BE2C (cell line): ENCODE data around the gene ITGAV.

Experiments used
- DNase-seq: peaks from one replicate; pipeline ENCODE4 v3.0.0-alpha.2; 2020
- H3K27me3 ChIP-seq: fragments of 250-450 bp; sonication (Bioruptor Pico); 2 replicates; pipeline ENCODE4 v1.5.1; 2020; ENCODE audit warnings: mild to moderate bottlenecking
- H3K36me3 ChIP-seq: fragments of 250-450 bp; sonication (Bioruptor Pico); 2 replicates; pipeline ENCODE4 v1.5.1; 2020; ENCODE audit warnings: mild to moderate bottlenecking
- H3K4me1 ChIP-seq: fragments of 250-450 bp; sonication (Bioruptor Pico); 2 replicates; pipeline ENCODE4 v1.5.1; 2020
- H3K4me3 ChIP-seq: 2 replicates; pipeline ENCODE4 v1.5.1; 2011; ENCODE audit warnings: low read depth, low read length
- H3K9me3 ChIP-seq: fragments of 250-450 bp; sonication (Bioruptor Pico); 2 replicates; pipeline ENCODE4 v1.5.1; 2020
- TF ChIP-seq, protein P1 (sequence below): IDR thresholded peaks from 2 replicates; pipeline ENCODE4 v1.5.1; 2012; ENCODE audit warnings: mild to moderate bottlenecking, low read depth, low read length

Gene ITGAV

DNA sequence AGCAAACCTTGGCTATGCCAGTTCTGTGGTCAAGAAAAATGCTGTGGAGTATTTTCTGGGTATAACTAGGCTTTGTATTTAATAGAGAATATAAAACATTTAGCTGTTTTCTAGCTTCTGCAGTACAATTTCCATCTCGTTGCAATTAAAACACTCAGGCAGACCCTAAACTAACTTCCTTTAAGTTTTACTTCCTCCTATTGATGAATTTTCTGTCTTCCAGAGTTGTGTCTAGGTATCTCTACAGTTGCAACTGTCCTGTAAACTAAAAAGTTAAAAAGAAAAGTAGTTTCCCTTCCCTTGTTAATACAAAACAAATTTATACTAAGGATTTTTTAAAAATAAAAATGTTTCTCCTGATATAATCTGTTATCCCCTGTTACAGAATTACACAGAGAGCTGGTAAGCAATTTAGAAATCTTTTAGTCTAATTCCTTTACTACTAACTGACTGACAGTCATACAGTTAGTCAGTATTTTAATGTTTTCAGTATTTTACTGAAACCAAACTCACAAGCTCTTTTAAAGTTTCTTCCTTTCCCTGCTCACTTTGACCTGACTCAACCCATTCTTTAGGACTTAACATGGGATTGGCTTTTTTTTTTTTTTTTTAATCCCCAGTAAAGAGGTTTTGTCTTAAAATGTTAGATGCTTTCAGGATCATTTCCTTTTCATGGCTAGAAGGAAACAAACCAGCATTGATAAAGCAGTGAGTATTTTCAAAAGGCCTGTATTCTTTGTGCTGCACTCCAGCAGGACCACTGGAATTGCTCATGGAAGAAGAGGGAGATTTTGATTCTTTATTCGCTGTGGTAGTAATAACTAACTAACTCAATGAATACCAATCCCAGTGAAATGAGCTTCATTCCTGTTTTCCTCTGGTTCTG is 22.9 kb downstream of the ITGAV start:
- TF ChIP-seq, protein P1, sequence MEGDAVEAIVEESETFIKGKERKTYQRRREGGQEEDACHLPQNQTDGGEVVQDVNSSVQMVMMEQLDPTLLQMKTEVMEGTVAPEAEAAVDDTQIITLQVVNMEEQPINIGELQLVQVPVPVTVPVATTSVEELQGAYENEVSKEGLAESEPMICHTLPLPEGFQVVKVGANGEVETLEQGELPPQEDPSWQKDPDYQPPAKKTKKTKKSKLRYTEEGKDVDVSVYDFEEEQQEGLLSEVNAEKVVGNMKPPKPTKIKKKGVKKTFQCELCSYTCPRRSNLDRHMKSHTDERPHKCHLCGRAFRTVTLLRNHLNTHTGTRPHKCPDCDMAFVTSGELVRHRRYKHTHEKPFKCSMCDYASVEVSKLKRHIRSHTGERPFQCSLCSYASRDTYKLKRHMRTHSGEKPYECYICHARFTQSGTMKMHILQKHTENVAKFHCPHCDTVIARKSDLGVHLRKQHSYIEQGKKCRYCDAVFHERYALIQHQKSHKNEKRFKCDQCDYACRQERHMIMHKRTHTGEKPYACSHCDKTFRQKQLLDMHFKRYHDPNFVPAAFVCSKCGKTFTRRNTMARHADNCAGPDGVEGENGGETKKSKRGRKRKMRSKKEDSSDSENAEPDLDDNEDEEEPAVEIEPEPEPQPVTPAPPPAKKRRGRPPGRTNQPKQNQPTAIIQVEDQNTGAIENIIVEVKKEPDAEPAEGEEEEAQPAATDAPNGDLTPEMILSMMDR = no peak
- DNase-seq = no peak

DNA sequence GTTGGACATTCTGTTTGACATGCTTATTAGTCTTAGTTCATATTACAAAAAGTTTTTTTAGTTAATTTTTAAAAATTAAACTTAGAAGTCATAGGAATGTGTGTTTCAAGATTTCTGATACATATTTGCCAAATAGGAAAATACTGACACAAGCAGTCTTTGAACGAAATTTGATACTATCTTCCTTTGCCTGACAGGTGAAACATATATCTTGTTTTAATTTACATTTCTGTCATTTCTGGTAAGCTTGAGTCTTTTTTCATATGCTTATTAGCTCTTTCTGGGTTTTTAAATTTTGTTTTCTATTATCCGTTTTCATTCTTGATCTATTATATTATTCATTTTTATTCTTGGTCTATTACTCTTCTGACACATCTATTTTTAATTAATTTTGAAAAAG is 24.5 kb downstream of the ITGAV start:
- TF ChIP-seq, protein P1 = no peak
- no peaks in the 10 kb centered on the region for H3K4me1 ChIP-seq
- no peak overlapping the region for H3K4me3 ChIP-seq
- H3K27me3 ChIP-seq = no peaks in the 10 kb centered on the region
- no peak for DNase-seq
- H3K9me3 ChIP-seq = no peaks in the 10 kb centered on the region
- no peaks in the 10 kb centered on the region for H3K36me3 ChIP-seq

More for the DNA sequence above, 22.9 kb downstream of the ITGAV start:
- Histone ChIP-seq H3K36me3 (no peaks in the 10 kb centered on the region), H3K27me3 (no peaks in the 10 kb centered on the region), H3K4me1 (no peaks in the 10 kb centered on the region; the same call in 1 of the 2 replicates), H3K4me3 (no peak overlapping the region), H3K9me3 (no peaks in the 10 kb centered on the region)

DNA sequence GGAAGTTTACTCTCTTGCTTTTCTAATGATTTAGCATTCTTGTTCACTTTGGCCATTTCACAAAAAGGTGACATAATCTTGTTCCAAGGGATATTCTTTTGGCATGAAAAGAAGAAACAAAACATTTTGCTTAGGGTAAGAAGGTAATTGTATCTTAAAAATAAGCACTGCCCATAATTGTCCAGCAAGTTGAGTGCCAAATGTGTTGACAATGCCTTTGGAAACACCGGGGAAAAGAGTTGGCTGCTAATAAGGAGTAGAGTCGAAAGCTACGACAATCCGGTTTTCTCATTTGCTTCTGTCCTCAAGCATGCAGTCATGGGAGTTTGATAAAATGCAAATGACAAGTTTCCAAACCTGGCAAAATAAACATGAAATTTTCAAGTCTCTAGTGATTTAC is 27.3 kb downstream of the ITGAV start:
- Histone ChIP-seq H3K4me1 (no peaks in the 10 kb centered on the region), H3K4me3 (no peak overlapping the region), H3K9me3 (no peaks in the 10 kb centered on the region), H3K36me3 (no peaks in the 10 kb centered on the region), H3K27me3 (no peaks in the 10 kb centered on the region)
- no peak for DNase-seq
- TF ChIP-seq, protein P1 = no peak

DNA sequence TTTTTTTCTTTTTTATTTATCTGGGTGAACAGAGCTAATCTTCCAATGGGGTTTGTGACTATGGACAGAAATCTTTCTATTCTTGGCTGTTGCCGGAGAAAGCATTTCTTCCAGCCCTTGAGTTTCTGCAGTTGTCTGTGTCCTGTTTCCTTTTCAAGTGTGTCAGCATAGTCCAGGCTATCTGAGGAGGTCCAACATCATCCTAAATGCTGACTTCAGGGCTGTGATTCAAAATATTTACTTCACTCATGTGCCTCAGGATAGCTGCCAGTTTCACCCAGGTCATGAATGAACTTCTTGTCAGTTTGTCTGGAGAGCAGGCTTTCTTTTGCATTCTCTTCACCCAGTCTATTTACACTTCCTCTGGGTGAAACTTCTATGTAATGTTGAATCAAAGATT is 27.9 kb downstream of the ITGAV start:
- no peak for DNase-seq
- Histone ChIP-seq H3K4me3 (no peak overlapping the region), H3K27me3 (no peaks in the 10 kb centered on the region), H3K36me3 (no peaks in the 10 kb centered on the region), H3K4me1 (no peaks in the 10 kb centered on the region), H3K9me3 (no peaks in the 10 kb centered on the region)
- TF ChIP-seq, protein P1 = no peak

DNA sequence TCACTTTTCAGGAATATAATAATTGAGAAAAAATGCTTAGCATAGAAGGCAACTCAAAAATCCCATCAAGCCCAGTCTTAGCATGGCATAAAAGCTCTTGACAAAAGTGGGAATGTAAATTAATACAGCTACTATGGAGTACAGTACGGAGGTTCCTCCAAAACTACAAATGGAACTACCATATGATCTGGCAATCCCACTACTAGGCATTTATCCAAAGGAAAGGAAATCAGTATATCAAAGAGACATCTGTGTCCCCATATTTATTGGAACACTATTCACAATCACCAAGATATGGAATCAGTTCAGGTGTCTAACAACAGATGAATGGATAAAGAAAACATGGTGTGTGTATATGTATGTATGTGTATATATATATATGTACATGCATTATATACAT is 28.8 kb downstream of the ITGAV start:
- Histone ChIP-seq H3K9me3 (no peaks in the 10 kb centered on the region), H3K36me3 (no peaks in the 10 kb centered on the region), H3K27me3 (no peaks in the 10 kb centered on the region), H3K4me3 (no peak overlapping the region), H3K4me1 (no peaks in the 10 kb centered on the region)
- TF ChIP-seq, protein P1 = no peak
- DNase-seq = no peak

DNA sequence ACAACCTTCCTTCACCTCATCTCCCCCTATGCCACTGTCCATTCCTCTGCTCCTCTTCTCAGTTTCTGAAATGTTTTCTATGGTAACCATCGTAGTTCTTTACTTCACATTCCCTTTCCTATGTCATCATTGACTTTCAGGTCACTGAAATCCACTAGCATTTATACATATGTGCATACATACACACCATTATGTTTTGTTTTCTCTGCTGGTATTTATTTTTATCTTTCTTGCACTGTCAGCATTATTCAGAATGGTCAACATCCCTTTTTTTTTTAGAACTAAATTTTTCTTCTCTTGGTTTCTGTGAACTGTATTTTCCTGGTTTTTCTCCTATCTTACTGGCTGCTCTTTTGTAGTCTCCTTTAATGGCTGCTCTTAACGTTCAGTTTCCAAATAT is 33.2 kb downstream of the ITGAV start:
- H3K4me3 ChIP-seq = no peak overlapping the region

More for the DNA sequence above, 33.2 kb downstream of the ITGAV start:
- TF ChIP-seq, protein P1 = no peak
- Histone ChIP-seq H3K27me3 (no peaks in the 10 kb centered on the region), H3K4me1 (no peaks in the 10 kb centered on the region), H3K9me3 (no peaks in the 10 kb centered on the region), H3K36me3 (no peaks in the 10 kb centered on the region)
- no peak for DNase-seq
